Cardiac muscle cell (in vitro differentiated cells and primary cell): ENCODE measurements around the gene SULT1C4. TPM values are rescaled to one million over a fixed set of nuclear protein-coding genes. Genes with fewer than 3 reads are reported as not detected.

Source experiments
- DNase-seq, 2 donors: peaks; one replicate each; pipeline versions ENCODE4 v3.0.0 to v3.0.0-alpha.2; 2010 to 2017; ENCODE audit warnings: low read depth in 1 of 2, low spot score in 1 of 2
- H3K27ac ChIP-seq: fragments of 200-600 bp; sonication (generic); 2 replicates; pipeline ENCODE4 v1.5.1; 2016
- H3K27me3 ChIP-seq: fragments of 200-600 bp; sonication (generic); 2 replicates; pipeline ENCODE4 v1.6.0; 2016; ENCODE audit warnings: control low read depth
- H3K36me3 ChIP-seq: fragments of 200-600 bp; sonication (generic); 2 replicates; pipeline ENCODE4 v1.5.1; 2016; ENCODE audit warnings: control low read depth
- H3K4me1 ChIP-seq: fragments of 200-600 bp; sonication (generic); 2 replicates; pipeline ENCODE4 v1.8.1; 2017; ENCODE audit warnings: low read depth, mild to moderate bottlenecking, mixed run types
- H3K4me3 ChIP-seq: fragments of 200-600 bp; sonication (generic); 2 replicates; pipeline ENCODE4 v1.5.1; 2016; ENCODE audit warnings: mild to moderate bottlenecking
- H3K9me3 ChIP-seq: fragments of 200-600 bp; sonication (generic); 2 replicates; pipeline ENCODE4 v1.5.1; 2017; ENCODE audit warnings: low read depth, mild to moderate bottlenecking, control low read depth
- CTCF ChIP-seq: IDR thresholded peaks from 2 replicates; pipeline ENCODE4 v1.5.1; 2012; ENCODE audit warnings: low read depth, mild to moderate bottlenecking, low read length
- polyA plus RNA-seq: library from polyadenylated mRNA; unstranded; fragments of >200 nt; fragmentation: Nextera tagmentation; extraction: Ambion mirVana; gene quantifications from 2 replicates; pipeline ENCODE4 v1.2.1, GENCODE V29; 2016
- total RNA-seq: library from RNA; depleted of rRNA; stranded (reverse); fragments of >200 nt; gene quantifications from 2 replicates; pipeline ENCODE4 v1.2.3, GENCODE V29; 2016

Gene SULT1C4
- total and polyA plus RNA-seq, 2 experiments from 2014 or later = 10.6 to 14.3 TPM

- peak in 1 of 2 donors; percentile 46 for DNase-seq
- TF ChIP-seq CTCF = no peak
- H3K4me1 ChIP-seq = no peaks in the 10 kb centered on the region
- no peak overlapping the region for H3K4me3 ChIP-seq
- H3K27ac ChIP-seq = no peak overlapping the region
- no peaks in the 10 kb centered on the region for H3K36me3 ChIP-seq
- no peaks in the 10 kb centered on the region for H3K27me3 ChIP-seq
- no peaks in the 10 kb centered on the region for H3K9me3 ChIP-seq
Observed at GRCh38 chr2:108403494-108403893, 25.7 kb downstream of the SULT1C4 start.

DNA sequence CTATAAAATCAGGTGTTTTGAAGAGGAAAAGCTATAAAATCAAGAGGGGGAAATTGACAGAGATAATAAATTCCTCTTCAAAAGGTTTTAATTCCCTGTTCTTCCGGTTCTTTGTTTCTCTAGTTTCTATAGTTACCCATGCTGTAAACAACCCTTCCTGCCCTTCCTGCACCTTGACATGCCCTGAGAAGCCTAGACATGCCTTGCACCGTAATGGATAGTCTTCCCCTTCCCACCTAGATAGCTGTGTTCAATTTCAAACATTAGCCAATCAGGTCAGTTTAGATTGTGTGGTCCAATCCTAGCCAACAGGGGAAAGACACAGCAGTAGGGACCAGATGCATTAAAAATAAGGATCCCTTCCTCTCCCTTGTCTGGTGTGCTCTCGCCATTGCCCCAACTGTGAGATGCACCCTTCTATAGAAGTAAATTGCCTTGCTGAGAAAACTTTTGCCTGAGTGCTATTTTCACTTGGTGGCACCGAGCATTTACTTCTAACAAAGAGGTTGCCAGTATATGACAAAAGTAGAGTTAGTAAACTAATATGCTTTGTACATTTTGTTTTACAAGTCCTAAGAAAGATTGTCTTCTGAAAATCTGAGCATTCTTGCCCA is 27.1 kb downstream of the SULT1C4 start:
- DNase-seq = no peak
- Histone ChIP-seq H3K36me3 (no peaks in the 10 kb centered on the region), H3K9me3 (no peaks in the 10 kb centered on the region), H3K4me3 (no peak overlapping the region), H3K4me1 (no peaks in the 10 kb centered on the region), H3K27me3 (no peaks in the 10 kb centered on the region), H3K27ac (no peak overlapping the region)
- no peak for TF ChIP-seq CTCF

DNA sequence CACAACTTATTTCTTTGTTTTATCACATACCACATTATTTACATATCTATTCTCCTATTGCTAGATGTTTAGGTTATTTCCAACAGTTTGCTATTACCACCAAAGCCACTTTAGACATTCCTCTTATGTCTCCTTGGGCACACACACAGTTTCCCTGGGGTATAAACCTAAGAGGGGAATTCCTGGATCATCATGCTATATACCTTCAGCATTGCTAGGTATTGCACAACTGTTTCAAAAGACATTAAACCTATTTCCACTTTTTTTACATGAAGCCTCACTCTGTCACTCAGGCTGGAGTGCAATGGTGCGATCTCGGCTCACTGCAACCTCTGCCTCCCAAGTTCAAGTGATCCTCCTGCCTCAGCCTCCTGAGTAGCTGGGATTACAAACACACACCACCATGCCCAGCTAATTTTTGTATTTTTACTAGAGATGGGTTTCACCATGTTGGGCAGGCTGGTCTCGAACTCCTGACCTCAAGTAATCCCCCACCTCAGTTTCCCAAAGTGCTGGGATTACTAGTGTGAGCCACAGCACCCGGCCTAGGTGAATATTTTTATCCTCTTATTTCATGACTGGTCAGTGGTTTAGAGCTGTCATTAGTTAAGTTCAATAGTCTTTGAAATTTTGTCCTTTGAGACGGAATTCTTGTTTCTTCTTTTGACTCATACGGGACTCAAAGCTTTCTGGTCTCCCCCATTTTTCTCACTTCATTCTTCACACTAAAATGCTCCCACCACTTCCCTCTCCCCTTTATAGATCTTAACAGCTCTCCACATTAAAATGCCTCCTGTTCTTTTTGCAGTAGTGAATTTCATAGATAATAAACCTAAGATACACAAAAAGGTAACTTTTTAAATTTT is 30.3 kb downstream of the SULT1C4 start:
- no peak overlapping the region for H3K4me3 ChIP-seq
- no peaks in the 10 kb centered on the region for H3K9me3 ChIP-seq
- no peaks in the 10 kb centered on the region for H3K4me1 ChIP-seq
- H3K27ac ChIP-seq = no peak overlapping the region
- no peaks in the 10 kb centered on the region for H3K27me3 ChIP-seq
- no peak for DNase-seq
- TF ChIP-seq CTCF = no peak
- H3K36me3 ChIP-seq = no peaks in the 10 kb centered on the region

DNA sequence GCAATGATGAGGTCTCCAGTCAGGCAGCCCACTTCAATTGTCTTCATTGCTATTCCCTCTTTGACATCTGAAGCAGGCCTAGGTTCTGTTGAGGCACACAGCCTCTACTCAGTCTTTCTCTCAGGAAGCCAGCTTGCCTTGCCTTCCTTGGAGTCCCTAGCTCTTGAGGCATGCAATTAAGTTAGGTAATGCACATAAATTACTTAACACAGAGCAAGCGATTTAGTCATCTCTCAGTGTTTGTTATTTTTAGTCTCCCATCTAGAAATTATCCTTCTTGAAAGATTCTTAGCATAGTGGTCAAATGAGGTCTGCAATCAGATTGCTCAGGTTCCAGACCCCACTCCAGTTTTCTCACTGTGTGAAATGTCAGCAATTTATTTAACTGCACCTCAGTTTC is 32.0 kb downstream of the SULT1C4 start:
- no peaks in the 10 kb centered on the region for H3K27me3 ChIP-seq
- peak in 1 of 2 donors; percentile 14 for DNase-seq
- H3K4me1 ChIP-seq = no peaks in the 10 kb centered on the region
- no peak overlapping the region for H3K4me3 ChIP-seq
- no peaks in the 10 kb centered on the region for H3K9me3 ChIP-seq
- no peaks in the 10 kb centered on the region for H3K36me3 ChIP-seq
- H3K27ac ChIP-seq = no peak overlapping the region
- TF ChIP-seq CTCF = no peak

DNA sequence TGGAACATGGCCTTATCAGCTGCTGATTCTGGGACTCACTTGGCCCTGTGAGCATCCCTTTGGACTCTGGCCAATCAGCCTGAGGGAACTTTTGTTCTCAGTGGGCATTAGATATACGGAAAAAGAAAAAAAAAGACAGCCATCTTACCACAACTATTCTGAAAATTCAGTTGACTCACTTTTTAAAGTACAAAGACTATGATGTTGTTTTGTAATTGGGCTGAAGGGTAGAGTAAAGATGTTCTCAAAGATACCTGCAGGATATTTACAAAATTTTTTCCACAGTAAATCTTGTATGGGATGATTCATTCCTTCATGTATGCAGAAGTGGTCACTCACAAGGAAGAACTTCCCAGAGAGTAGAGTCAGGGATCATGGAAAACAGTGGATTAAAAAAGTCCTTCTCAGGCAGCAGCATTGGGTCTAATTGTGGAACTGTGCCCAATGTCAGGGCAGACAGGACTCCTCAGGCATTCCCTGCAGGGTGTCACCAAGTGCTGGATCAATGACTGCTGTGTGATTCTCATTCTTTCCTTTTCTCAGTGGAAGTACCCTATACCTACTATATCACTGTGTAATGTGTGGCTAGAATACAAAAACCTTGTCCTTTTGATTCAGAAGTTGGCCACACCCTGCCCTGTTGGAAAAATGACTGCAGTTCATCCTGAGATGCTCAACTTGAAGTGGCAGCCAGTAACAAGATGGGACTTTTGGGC is 35.4 kb downstream of the SULT1C4 start:
- H3K36me3 ChIP-seq = no peaks in the 10 kb centered on the region
- H3K27me3 ChIP-seq = no peaks in the 10 kb centered on the region
- H3K9me3 ChIP-seq = no peaks in the 10 kb centered on the region
- TF ChIP-seq CTCF = no peak
- no peak overlapping the region for H3K4me3 ChIP-seq
- peak in 1 of 2 donors; percentile 90 for DNase-seq
- no peak overlapping the region for H3K27ac ChIP-seq
- H3K4me1 ChIP-seq = no peaks in the 10 kb centered on the region
